Osteocyte (in vitro differentiated cells): Measurements from ENCODE around the gene HLCS. TPM values are rescaled to one million over a fixed set of nuclear protein-coding genes. Genes with fewer than 3 reads are reported as not detected.

Experiments used
- DNase-seq: peaks from one replicate; pipeline ENCODE4 v3.0.0; 2021; ENCODE audit warnings: mixed read lengths; ENCODE audit not compliant: unreplicated experiment; ENCODE audit errors: extremely low spot score
- H3K27ac Mint-ChIP-seq: one replicate; pipeline ENCODE4 v1.8.0; 2021; ENCODE audit warnings: mild to moderate bottlenecking, mixed read lengths; ENCODE audit not compliant: unreplicated experiment
- H3K27me3 Mint-ChIP-seq: one replicate; pipeline ENCODE4 v1.8.0; 2021; ENCODE audit warnings: mixed read lengths; ENCODE audit not compliant: unreplicated experiment
- H3K36me3 Mint-ChIP-seq: one replicate; pipeline ENCODE4 v1.8.0; 2021; ENCODE audit warnings: mixed read lengths; ENCODE audit not compliant: unreplicated experiment
- H3K4me1 Mint-ChIP-seq: one replicate; pipeline ENCODE4 v1.8.0; 2021; ENCODE audit warnings: mixed read lengths; ENCODE audit not compliant: unreplicated experiment
- H3K4me3 Mint-ChIP-seq: one replicate; pipeline ENCODE4 v1.8.0; 2021; ENCODE audit warnings: mild to moderate bottlenecking, moderate library complexity, mixed read lengths; ENCODE audit not compliant: unreplicated experiment
- H3K9me3 Mint-ChIP-seq: one replicate; pipeline ENCODE4 v1.8.0; 2021; ENCODE audit warnings: mixed read lengths; ENCODE audit not compliant: unreplicated experiment
- total RNA-seq: library from RNA; stranded (reverse); gene quantifications from 2 replicates; pipeline ENCODE4 v1.2.1, GENCODE V29; 2021
- TF ChIP-seq, protein P1 (sequence below): fragments of 200-600 bp; sonication (generic); IDR thresholded peaks from 2 replicates; pipeline ENCODE4 v1.5.0; 2021; ENCODE audit warnings: antibody characterized with exemption, mild to moderate bottlenecking, moderate library complexity

HLCS gene
- total RNA-seq, 1 donor from 2014 or later: 26.7 TPM

- TF ChIP-seq, protein P1, sequence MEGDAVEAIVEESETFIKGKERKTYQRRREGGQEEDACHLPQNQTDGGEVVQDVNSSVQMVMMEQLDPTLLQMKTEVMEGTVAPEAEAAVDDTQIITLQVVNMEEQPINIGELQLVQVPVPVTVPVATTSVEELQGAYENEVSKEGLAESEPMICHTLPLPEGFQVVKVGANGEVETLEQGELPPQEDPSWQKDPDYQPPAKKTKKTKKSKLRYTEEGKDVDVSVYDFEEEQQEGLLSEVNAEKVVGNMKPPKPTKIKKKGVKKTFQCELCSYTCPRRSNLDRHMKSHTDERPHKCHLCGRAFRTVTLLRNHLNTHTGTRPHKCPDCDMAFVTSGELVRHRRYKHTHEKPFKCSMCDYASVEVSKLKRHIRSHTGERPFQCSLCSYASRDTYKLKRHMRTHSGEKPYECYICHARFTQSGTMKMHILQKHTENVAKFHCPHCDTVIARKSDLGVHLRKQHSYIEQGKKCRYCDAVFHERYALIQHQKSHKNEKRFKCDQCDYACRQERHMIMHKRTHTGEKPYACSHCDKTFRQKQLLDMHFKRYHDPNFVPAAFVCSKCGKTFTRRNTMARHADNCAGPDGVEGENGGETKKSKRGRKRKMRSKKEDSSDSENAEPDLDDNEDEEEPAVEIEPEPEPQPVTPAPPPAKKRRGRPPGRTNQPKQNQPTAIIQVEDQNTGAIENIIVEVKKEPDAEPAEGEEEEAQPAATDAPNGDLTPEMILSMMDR: no peak
- Mint-ChIP-seq H3K9me3 (no peaks in the 10 kb centered on the region), H3K4me1 (no peaks in the 10 kb centered on the region), H3K36me3 (no peaks in the 10 kb centered on the region), H3K27ac (no peak overlapping the region), H3K4me3 (no peak overlapping the region), H3K27me3 (peaks cover 16% of the 10 kb centered on the region)
- DNase-seq: peak; percentile 81
These were observed 233.7 kb downstream of the HLCS start for GRCh38 chr21:36732761-36733160.

DNA sequence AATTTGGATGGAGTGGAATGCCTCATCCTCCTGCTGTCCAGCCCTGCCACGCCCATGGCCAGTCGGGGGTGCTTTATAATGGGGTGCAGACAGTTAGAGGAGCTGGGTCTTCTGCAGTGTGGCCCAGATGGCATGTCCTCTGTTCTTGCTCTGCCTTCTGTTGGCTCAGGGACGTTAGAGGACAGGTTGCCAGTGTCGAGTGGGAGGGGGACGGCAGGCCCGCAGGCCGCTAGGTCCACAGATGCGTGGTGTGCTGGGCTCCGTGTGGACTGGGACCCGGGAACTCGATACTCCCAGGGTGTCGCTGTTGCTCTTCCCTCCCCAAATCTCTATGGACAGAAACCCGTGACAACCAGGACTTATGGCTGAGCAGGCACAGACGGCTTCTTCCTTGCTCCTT lies 234.3 kb downstream of the HLCS start:
- DNase-seq: peak; percentile 64
- Mint-ChIP-seq H3K4me1 (no peaks in the 10 kb centered on the region), H3K27me3 (peaks cover 16% of the 10 kb centered on the region), H3K4me3 (no peak overlapping the region), H3K36me3 (no peaks in the 10 kb centered on the region), H3K9me3 (no peaks in the 10 kb centered on the region), H3K27ac (no peak overlapping the region)
- TF ChIP-seq, protein P1: no peak

DNA sequence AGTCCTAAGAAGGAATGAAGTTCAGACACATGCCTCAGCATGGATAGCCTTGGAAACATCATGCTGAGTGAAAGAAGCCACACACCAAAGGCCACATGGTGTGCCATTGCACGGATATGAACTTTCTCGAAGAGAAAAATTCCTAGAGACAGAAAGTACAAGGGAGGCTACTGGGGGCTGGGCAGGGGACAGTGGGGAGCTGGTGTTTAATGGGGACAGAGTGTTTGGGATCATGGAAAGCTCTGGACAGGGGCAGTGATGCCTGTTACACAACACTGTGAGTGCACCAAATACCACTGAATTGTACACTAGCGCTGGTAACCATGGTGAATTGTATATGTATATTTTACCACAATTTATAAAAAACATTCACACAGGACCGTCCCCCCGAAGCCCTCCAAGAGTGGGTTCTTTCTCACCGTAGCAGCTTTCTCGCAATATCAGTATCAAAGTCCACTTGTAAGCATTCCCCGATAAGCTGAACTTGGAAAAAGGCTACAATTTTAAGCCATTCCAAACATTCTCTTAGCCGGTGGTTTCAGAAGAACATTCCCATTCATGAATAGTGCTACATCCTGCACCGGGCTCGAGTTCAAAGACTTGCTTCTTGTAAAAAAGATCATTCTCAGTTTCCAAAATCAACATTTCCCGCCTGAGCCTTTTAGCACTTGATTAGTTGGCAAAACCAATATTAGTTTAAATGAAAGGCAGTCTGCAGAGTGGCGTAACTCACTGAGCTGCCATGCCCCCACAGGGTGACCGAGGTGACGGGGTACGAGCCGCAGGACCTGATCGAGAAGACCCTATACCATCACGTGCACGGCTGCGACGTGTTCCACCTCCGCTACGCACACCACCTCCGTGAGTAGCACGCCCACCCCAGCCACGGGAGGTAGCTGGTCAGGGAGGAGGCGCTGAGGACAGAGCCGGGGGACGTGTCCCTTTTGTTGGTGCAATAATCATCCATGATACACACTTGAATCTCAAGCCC lies 235.9 kb downstream of the HLCS start:
- H3K4me1 Mint-ChIP-seq: no peaks in the 10 kb centered on the region
- H3K27me3 Mint-ChIP-seq: peaks cover 16% of the 10 kb centered on the region
- H3K27ac Mint-ChIP-seq: no peak overlapping the region
- no peaks in the 10 kb centered on the region for H3K36me3 Mint-ChIP-seq
- no peak overlapping the region for H3K4me3 Mint-ChIP-seq
- TF ChIP-seq, protein P1: no peak
- DNase-seq: peak; percentile 78
- no peaks in the 10 kb centered on the region for H3K9me3 Mint-ChIP-seq

GRCh38 chr21:36729310-36729970 lies 237.0 kb downstream of the HLCS start:
- no peak overlapping the region for H3K4me3 Mint-ChIP-seq
- TF ChIP-seq, protein P1: no peak
- H3K27me3 Mint-ChIP-seq: peaks cover 16% of the 10 kb centered on the region
- no peak overlapping the region for H3K27ac Mint-ChIP-seq
- H3K4me1 Mint-ChIP-seq: no peaks in the 10 kb centered on the region
- H3K36me3 Mint-ChIP-seq: no peaks in the 10 kb centered on the region
- H3K9me3 Mint-ChIP-seq: no peaks in the 10 kb centered on the region
- peak; percentile 81 for DNase-seq
